SK-N-SH (cell line): Measurements from ENCODE around the gene UBR2. TPM values are rescaled to one million over a fixed set of nuclear protein-coding genes. Genes with fewer than 3 reads are reported as not detected.

ENCODE experiments used
- CTCF ChIA-PET: fragments of 300-600, 350-600 bp; formaldehyde crosslinking; extraction: SDS; loops from one replicate; lab custom pipeline; 2021; lab: Yijun Ruan, JAX
- POLR2A ChIA-PET: fragments of 350-600 bp; sonication (Branson Sonifier 250); formaldehyde crosslinking; extraction: SDS; loops from one replicate; lab custom pipeline; 2020; ENCODE audit warnings: antibody characterized with exemption, inconsistent platforms; lab: Yijun Ruan, JAX
- DNase-seq: peaks from one replicate; pipeline ENCODE4 v3.0.0; 2012
- H2AFZ ChIP-seq: fragments of 200-600 bp; sonication (generic); 2 replicates; pipeline ENCODE4 v1.8.1; 2016; ENCODE audit warnings: antibody characterized with exemption, mild to moderate bottlenecking, low read depth
- H3F3A ChIP-seq: fragments of 200-600 bp; sonication (generic); replicated peaks from 2 replicates; pipeline ENCODE3; 2016; ENCODE audit warnings: antibody characterized with exemption, mild to moderate bottlenecking; ENCODE audit not compliant: insufficient read depth
- H3K27ac ChIP-seq, 2 experiments: fragments of 200-500 bp in 1 of 2; fragments of 200-600 bp in 1 of 2; sonication (Bioruptor generic) in 1 of 2; sonication (generic), shearing (Covaris generic) in 1 of 2; 2 replicates each; pipeline versions ENCODE4 v1.5.1 to v1.6.1; 2014 to 2016; ENCODE audit warnings: low read depth in 2 of 2, inconsistent platforms in 1 of 2, low read length in 1 of 2, mild to moderate bottlenecking in 1 of 2, mixed read lengths in 1 of 2
- H3K27me3 ChIP-seq: fragments of 200-600 bp; sonication (generic), shearing (Covaris generic); 2 replicates; pipeline ENCODE4 v1.6.1; 2016; ENCODE audit warnings: mixed run types; ENCODE audit not compliant: insufficient read depth
- H3K36me3 ChIP-seq, 2 experiments: fragments of 200-500 bp in 1 of 2; fragments of 200-600 bp in 1 of 2; sonication (Bioruptor generic) in 1 of 2; sonication (generic) in 1 of 2; replicated peaks in 1 of 2; 2 replicates each; pipeline versions ENCODE3 to v1.5.1; 2014 to 2016; ENCODE audit warnings: low read length in 1 of 2, mild to moderate bottlenecking in 1 of 2; ENCODE audit not compliant: insufficient read depth in 2 of 2, control insufficient read depth in 1 of 2
- H3K4me1 ChIP-seq, 2 experiments: fragments of 200-500 bp in 1 of 2; fragments of 200-600 bp in 1 of 2; sonication (Bioruptor generic) in 1 of 2; sonication (generic), shearing (Covaris generic) in 1 of 2; 2 replicates each; pipeline versions ENCODE4 v1.5.1 to v1.6.1; 2014 to 2016; ENCODE audit warnings: low read depth in 1 of 2, low read length in 1 of 2, mixed run types in 1 of 2; ENCODE audit not compliant: insufficient read depth in 2 of 2, control insufficient read depth in 1 of 2
- H3K4me2 ChIP-seq: fragments of 200-600 bp; sonication (generic), shearing (Covaris generic); 2 replicates; pipeline ENCODE4 v1.6.1; 2017; ENCODE audit warnings: mixed run types
- H3K4me3 ChIP-seq, 2 experiments: fragments of 200-500 bp in 1 of 2; fragments of 200-600 bp in 1 of 2; sonication (Bioruptor generic) in 1 of 2; sonication (generic), shearing (Covaris generic) in 1 of 2; 2 replicates each; pipeline versions ENCODE4 v1.5.1 to v1.8.1; 2014 to 2016; ENCODE audit warnings: low read depth in 2 of 2, inconsistent platforms in 1 of 2, low read length in 1 of 2, mild to moderate bottlenecking in 1 of 2, mixed read lengths in 1 of 2, moderate library complexity in 1 of 2
- H3K79me2 ChIP-seq: fragments of 200-600 bp; sonication (generic); 2 replicates; pipeline ENCODE4 v1.8.1; 2017; ENCODE audit warnings: mild to moderate bottlenecking; ENCODE audit not compliant: insufficient read depth
- H3K9ac ChIP-seq: fragments of 200-600 bp; sonication (generic); 2 replicates; pipeline ENCODE4 v1.6.1; 2017; ENCODE audit warnings: mixed run types
- H3K9me2 ChIP-seq: fragments of 200-600 bp; sonication (generic); 2 replicates; pipeline ENCODE4 v1.6.1; 2017; ENCODE audit warnings: mixed run types
- H3K9me3 ChIP-seq: fragments of 200-600 bp; sonication (generic); 2 replicates; pipeline ENCODE4 v1.6.1; 2017; ENCODE audit warnings: mixed run types, mild to moderate bottlenecking, moderate library complexity
- H4K20me1 ChIP-seq: fragments of 200-600 bp; sonication (generic); 2 replicates; pipeline ENCODE4 v1.6.1; 2017; ENCODE audit warnings: mild to moderate bottlenecking, mixed run types; ENCODE audit not compliant: insufficient read depth
- CHD2 ChIP-seq: fragments of 150-350 bp; IDR thresholded peaks from 2 replicates; pipeline ENCODE4 v1.6.1; 2018; ENCODE audit warnings: low read length; ENCODE audit not compliant: partially characterized antibody
- FOSL2 ChIP-seq: IDR thresholded peaks from 2 replicates; pipeline ENCODE4 v1.4.0; 2012; ENCODE audit warnings: low read depth, mild to moderate bottlenecking, moderate library complexity, borderline replicate concordance
- GATA2 ChIP-seq: sonication (generic); formaldehyde crosslinking; IDR thresholded peaks from 2 replicates; pipeline ENCODE4 v1.5.0; 2020; ENCODE audit warnings: mild to moderate bottlenecking, missing genetic modification reagents
- MEF2A ChIP-seq: IDR thresholded peaks from 2 replicates; pipeline ENCODE4 v1.4.0; 2012; ENCODE audit warnings: low read depth, borderline replicate concordance
- MXI1 ChIP-seq: IDR thresholded peaks from 2 replicates; pipeline ENCODE4 v1.6.1; 2012; ENCODE audit warnings: mild to moderate bottlenecking, low read depth, low read length, improper control_type of control experiment
- POLR2AphosphoS5 ChIP-seq: IDR thresholded peaks from 2 replicates; pipeline ENCODE4 v1.6.1; 2012; ENCODE audit warnings: low read depth, low read length
- RAD21 ChIP-seq: IDR thresholded peaks from 2 replicates; pipeline ENCODE4 v1.6.1; 2012; ENCODE audit warnings: mild to moderate bottlenecking, low read length
- RXRA ChIP-seq: IDR thresholded peaks from 2 replicates; pipeline ENCODE4 v1.4.0; 2012; ENCODE audit warnings: low read depth, mild to moderate bottlenecking, borderline replicate concordance
- WGBS: methylation state at CpG from one replicate; pipeline ENCODE4 v1.1.6; 2017; ENCODE audit warnings: low lambda C conversion rate; 5-methylcytosine and 5-hydroxymethylcytosine counted together
- polyA plus RNA-seq, 3 experiments: library from polyadenylated mRNA; depleted of rRNA; stranded (reverse); fragments of >200 nt; gene quantifications; 2 replicates each; pipeline ENCODE4 v1.2.3, GENCODE V29; 2012
- TF ChIP-seq, protein P1 (sequence below): fragments of 150-350 bp; IDR thresholded peaks from 2 replicates; pipeline ENCODE4 v1.6.1; 2017; ENCODE audit warnings: antibody characterized with exemption, low read length, low read depth, borderline replicate concordance

UBR2 gene
- polyA plus RNA-seq, 1 of the 3 experiments (the other 2 are of a cell fraction): 5.2 TPM

DNA sequence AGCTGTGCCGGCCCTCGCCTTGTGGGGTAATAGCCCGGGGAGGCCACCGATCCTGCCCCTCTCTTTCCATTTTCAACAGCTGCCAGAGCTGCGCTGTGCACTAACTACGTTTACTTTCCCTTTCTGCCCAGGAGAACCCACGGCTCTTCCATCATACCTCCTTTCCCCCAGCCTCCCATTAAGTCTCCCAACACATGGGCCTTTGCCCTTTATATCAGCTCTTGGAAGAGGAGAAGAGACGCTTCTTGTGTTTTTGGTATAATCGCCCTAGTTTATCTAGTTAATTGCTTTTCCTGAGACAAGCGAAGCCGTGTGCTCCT is 637 bp downstream of the UBR2 start:
- Histone ChIP-seq H3K4me3 (peak overlapping the region; percentile 76 to 94), H3K27me3 (no peaks in the 10 kb centered on the region), H3K27ac (peak overlapping the region; percentile 81 to 94), H3F3A (peaks cover 15% of the 10 kb centered on the region), H4K20me1 (no peaks in the 10 kb centered on the region), H3K79me2 (peaks cover 51% of the 10 kb centered on the region), H3K36me3 (peaks cover 0 to 10% of the 10 kb centered on the region in 2 experiments), H3K9me2 (no peaks in the 10 kb centered on the region), H3K4me2 (peak overlapping the region; percentile 91), H3K9me3 (no peaks in the 10 kb centered on the region), H2AFZ (peak overlapping the region; percentile 84; the same call in 1 of the 2 replicates)
- DNase-seq: no peak
- POLR2A ChIA-PET: interaction anchor here (0.6 to 2.3 kb wide), 7 partner anchors 17 to 514 kb away, joined by 3 to 8 read pairs (median 5); partner anchors contain the start of genes PEX6, RPL7L1, TAF8 and TRERF1
- WGBS: under 1% methylated on average over 11 of the region's 11 CpGs
- TF ChIP-seq RXRA: no peak
- peak; percentile 24; the same call in 1 of the 2 replicates for TF ChIP-seq MXI1
- TF ChIP-seq, all 33 proteins: peak for 1
- H3K9ac ChIP-seq: peak overlapping the region; percentile 92
- CTCF ChIA-PET: interaction anchor here (0.8 to 10.5 kb wide), 10 partner anchors 8 to 490 kb away, joined by 3 to 82 read pairs (median 4); no protein-coding TSS in a partner anchor
- peaks cover 1 to 2% of the 10 kb centered on the region in 2 experiments; a peak in 2 of 4 replicates for H3K4me1 ChIP-seq

DNA sequence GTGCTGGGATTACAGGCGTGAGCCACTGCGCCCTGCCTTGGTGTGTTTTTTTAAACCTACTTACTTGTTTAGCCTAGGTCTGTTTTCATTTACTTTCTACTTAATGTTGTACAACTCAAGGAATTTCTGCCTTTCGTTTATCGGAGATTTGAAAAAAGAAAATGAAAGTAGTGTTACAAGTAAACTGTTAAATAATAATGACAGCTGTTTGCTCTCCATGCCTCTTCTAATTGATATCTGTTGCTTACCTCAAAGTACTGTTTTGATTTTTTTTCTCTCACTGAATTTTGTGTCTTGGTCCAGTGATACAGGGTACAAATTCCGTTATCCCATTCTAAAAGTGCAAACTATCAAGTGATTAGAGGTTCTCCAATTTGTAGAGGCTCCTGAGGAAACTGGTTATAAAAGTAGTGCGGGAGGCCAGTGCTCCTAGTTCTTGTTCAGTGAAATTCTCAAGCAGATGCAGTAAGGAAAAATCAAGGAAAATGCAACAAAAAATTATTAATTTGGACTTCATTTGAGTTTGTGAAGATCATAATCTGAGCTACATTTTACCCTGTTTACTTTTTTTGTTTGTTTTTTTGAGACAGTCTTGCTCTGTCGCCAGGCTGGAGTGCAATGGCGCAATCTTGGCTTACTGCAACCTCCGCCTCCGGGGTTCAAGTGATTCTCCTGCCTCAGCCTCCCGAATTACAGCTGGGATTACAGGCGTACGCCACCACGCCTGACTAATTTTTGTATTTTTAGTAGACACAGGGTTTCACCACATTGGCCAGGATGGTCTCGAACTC is 2.2 kb downstream of the UBR2 start:
- Histone ChIP-seq H3K9me2 (no peaks in the 10 kb centered on the region), H3K9me3 (no peaks in the 10 kb centered on the region), H2AFZ (no peak overlapping the region), H3K36me3 (peaks cover 0 to 10% of the 10 kb centered on the region in 2 experiments), H3K4me1 (peaks cover 2 to 6% of the 10 kb centered on the region in 2 experiments; a peak in 2 of 4 replicates), H3K4me3 (peak overlapping the region; percentile 76 to 94; a peak in 3 of 4 replicates), H3K4me2 (peak overlapping the region; percentile 91), H3K79me2 (peaks cover 67% of the 10 kb centered on the region), H3K27ac (peak overlapping the region in 1 of 2 experiments; percentile 94; a peak in 1 of 4 replicates), H3K9ac (peak overlapping the region; percentile 92; the same call in 1 of the 2 replicates), H3K27me3 (no peaks in the 10 kb centered on the region), H3F3A (peaks cover 21% of the 10 kb centered on the region), H4K20me1 (no peaks in the 10 kb centered on the region; the same call in 1 of the 2 replicates)
- ChIA-PET POLR2A (no interaction called here), CTCF (interaction anchor here (0.8 to 10.5 kb wide), 7 partner anchors 13 to 351 kb away, joined by 3 to 82 read pairs (median 4); no protein-coding TSS in a partner anchor)
- DNase-seq: no peak
- TF ChIP-seq FOSL2 (no peak), GATA2 (no peak), POLR2AphosphoS5 (no peak), CHD2 (no peak), MEF2A (no peak), RAD21 (no peak)
- TF ChIP-seq, protein P1, sequence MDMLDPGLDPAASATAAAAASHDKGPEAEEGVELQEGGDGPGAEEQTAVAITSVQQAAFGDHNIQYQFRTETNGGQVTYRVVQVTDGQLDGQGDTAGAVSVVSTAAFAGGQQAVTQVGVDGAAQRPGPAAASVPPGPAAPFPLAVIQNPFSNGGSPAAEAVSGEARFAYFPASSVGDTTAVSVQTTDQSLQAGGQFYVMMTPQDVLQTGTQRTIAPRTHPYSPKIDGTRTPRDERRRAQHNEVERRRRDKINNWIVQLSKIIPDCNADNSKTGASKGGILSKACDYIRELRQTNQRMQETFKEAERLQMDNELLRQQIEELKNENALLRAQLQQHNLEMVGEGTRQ: no peak
- WGBS: 86% methylated on average over 15 of the region's 15 CpGs
